Breast epithelium (tissue), 4 donors: Measurements from ENCODE around the gene EIF4EBP3. TPM values are rescaled to one million over a fixed set of nuclear protein-coding genes. Genes with fewer than 3 reads are reported as not detected.

ENCODE experiments used
- DNase-seq, 2 donors: peaks; one replicate each; pipeline ENCODE4 v3.0.0-alpha.2; 2019; ENCODE audit warnings: low spot score in 2 of 2
- H3K27ac ChIP-seq, 2 donors: fragments of 200-600 bp; sonication (generic) in 1 of 2; one replicate each; pipeline ENCODE4 v1.5.1; 2016 to 2019; ENCODE audit warnings: mild to moderate bottlenecking in 1 of 2
- H3K27me3 ChIP-seq, 2 donors: fragments of 200-600 bp; sonication (generic) in 1 of 2; one replicate each; pipeline versions ENCODE4 v1.5.1 to v1.6.0; 2017 to 2019; ENCODE audit warnings: control low read depth in 1 of 2, mild to moderate bottlenecking in 1 of 2
- H3K36me3 ChIP-seq: fragments of 200-600 bp; one replicate; pipeline ENCODE4 v1.5.1; 2019
- H3K4me1 ChIP-seq, 2 donors: fragments of 200-600 bp; sonication (generic); one replicate each; pipeline ENCODE4 v1.5.1; 2016 to 2019; ENCODE audit warnings: control low read depth in 1 of 2
- H3K4me3 ChIP-seq, 3 donors: fragments of 200-600 bp; sonication (generic); 1 replicate in 2 of 3; 2 replicates in 1 of 3; pipeline ENCODE4 v1.5.1; 2016 to 2019; ENCODE audit warnings: mild to moderate bottlenecking in 3 of 3, moderate library complexity in 2 of 3
- H3K9me3 ChIP-seq, 2 donors: fragments of 200-600 bp; sonication (generic) in 1 of 2; one replicate each; pipeline ENCODE4 v1.5.1; 2016 to 2019; ENCODE audit warnings: control low read depth in 1 of 2
- POLR2A ChIP-seq: fragments of 450-650 bp; IDR thresholded peaks from one replicate; pipeline ENCODE4 v1.6.1; 2016; ENCODE audit warnings: antibody characterized with exemption, mild to moderate bottlenecking, moderate library complexity
- POLR2AphosphoS5 ChIP-seq, 3 donors: sonication (generic); formaldehyde crosslinking; IDR thresholded peaks; one replicate each; pipeline ENCODE4 v1.6.1; 2017; ENCODE audit warnings: antibody characterized with exemption in 3 of 3
- intact Hi-C: fragments of 100-400 bp; cut with DNase I; formaldehyde crosslinking; loops from one replicate; pipeline ENCODE4 v1.15.1; 2023; ENCODE audit warnings: low total_unique reads
- total RNA-seq, 3 donors: library from RNA; depleted of rRNA; stranded (reverse); fragments of >200 nt; gene quantifications; one replicate each; pipeline ENCODE4 v1.1.0, GENCODE V29; 2016
- TF ChIP-seq, protein P1 (sequence below), 3 donors: fragments of 450-650 bp; IDR thresholded peaks; one replicate each; pipeline ENCODE4 v1.5.1; 2016 to 2017; ENCODE audit warnings: antibody characterized with exemption in 3 of 3, mild to moderate bottlenecking in 3 of 3, moderate library complexity in 3 of 3

The EIF4EBP3 gene
- total RNA-seq, 3 donors from 2014 or later, result 18.0 to 38.1 (median 24.9) TPM

DNA sequence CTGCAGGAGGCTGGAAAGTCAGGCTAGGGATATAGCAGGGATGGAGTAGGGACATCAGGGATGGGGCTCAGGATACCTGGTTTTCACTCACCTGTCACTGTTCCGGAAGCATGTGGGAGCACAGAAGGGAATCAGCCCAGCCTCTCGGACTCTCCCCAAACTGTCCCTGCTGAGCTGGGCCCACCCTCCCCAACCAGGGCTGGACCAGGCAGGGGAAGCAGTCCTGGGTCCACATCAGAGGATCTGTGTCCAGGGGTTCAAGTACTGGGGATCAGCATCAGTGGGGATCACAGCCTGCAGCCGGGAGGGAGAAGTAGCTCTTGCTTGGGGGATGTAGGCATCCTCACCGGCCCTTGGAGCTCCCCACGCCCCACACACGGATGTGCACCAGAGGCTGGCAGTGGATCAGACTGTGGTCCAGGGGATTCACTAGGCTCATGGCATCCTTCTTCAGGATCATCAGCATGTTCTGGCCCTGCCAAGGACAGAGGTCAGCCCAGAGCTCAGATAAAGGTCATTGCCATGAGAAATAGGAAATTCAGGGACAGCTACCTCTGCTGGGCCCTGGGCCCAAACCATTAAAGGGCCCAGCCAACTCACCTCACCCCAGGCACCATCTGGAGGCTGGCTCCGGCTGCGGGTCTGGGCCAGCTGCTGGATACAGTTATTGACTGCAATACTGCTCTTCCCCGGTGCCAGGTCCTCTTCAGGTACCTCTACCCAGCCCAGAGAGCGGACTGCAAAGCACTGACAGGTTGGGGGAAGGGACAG, 14.5 kb downstream of the EIF4EBP3 start:
- Histone ChIP-seq H3K36me3 (no peaks in the 10 kb centered on the region), H3K4me1 (peaks cover 9 to 22% of the 10 kb centered on the region in 2 donors), H3K9me3 (no peaks in the 10 kb centered on the region), H3K4me3 (no peak overlapping the region), H3K27ac (peak overlapping the region in 1 of 2 donors; percentile 10), H3K27me3 (no peaks in the 10 kb centered on the region)
- TF ChIP-seq POLR2A (no peak), POLR2AphosphoS5 (IDR thresholded peaks at IDR 0.05) (no peak)
- TF ChIP-seq, protein P1, sequence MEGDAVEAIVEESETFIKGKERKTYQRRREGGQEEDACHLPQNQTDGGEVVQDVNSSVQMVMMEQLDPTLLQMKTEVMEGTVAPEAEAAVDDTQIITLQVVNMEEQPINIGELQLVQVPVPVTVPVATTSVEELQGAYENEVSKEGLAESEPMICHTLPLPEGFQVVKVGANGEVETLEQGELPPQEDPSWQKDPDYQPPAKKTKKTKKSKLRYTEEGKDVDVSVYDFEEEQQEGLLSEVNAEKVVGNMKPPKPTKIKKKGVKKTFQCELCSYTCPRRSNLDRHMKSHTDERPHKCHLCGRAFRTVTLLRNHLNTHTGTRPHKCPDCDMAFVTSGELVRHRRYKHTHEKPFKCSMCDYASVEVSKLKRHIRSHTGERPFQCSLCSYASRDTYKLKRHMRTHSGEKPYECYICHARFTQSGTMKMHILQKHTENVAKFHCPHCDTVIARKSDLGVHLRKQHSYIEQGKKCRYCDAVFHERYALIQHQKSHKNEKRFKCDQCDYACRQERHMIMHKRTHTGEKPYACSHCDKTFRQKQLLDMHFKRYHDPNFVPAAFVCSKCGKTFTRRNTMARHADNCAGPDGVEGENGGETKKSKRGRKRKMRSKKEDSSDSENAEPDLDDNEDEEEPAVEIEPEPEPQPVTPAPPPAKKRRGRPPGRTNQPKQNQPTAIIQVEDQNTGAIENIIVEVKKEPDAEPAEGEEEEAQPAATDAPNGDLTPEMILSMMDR (IDR thresholded peaks at IDR 0.05), result no peak
- intact Hi-C loops, result no loop called here
- DNase-seq, result no peak

DNA sequence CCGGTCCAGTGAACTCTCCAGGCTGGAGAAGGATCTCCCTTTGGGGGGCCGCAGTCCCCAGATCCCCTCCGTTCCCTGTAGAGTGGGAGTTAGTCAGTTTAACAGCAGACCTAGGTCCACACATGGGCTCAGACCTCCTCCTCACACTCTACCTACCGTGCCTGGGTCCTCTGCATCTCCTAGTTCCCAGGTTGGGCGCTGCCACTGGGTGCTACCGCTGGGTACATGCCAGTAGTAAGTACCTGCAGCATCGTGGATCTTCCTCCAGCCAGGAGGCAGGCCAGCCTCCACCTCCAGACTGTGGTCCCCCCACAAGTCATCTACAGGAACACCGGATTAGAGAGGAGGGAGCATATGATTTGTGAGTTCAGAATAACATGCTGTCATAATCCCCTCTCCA, 16.1 kb downstream of the EIF4EBP3 start:
- intact Hi-C loops, result no loop called here
- TF ChIP-seq POLR2AphosphoS5 (IDR thresholded peaks at IDR 0.05) (no peak), POLR2A (no peak)
- TF ChIP-seq, protein P1 (IDR thresholded peaks at IDR 0.05), result no peak
- Histone ChIP-seq H3K36me3 (no peaks in the 10 kb centered on the region), H3K27me3 (no peaks in the 10 kb centered on the region), H3K4me3 (peak overlapping the region; percentile 60 to 75 (median 70)), H3K4me1 (peaks cover 12 to 22% of the 10 kb centered on the region in 2 donors), H3K27ac (peak overlapping the region; percentile 94 to 95), H3K9me3 (no peaks in the 10 kb centered on the region)
- no peak for DNase-seq

DNA sequence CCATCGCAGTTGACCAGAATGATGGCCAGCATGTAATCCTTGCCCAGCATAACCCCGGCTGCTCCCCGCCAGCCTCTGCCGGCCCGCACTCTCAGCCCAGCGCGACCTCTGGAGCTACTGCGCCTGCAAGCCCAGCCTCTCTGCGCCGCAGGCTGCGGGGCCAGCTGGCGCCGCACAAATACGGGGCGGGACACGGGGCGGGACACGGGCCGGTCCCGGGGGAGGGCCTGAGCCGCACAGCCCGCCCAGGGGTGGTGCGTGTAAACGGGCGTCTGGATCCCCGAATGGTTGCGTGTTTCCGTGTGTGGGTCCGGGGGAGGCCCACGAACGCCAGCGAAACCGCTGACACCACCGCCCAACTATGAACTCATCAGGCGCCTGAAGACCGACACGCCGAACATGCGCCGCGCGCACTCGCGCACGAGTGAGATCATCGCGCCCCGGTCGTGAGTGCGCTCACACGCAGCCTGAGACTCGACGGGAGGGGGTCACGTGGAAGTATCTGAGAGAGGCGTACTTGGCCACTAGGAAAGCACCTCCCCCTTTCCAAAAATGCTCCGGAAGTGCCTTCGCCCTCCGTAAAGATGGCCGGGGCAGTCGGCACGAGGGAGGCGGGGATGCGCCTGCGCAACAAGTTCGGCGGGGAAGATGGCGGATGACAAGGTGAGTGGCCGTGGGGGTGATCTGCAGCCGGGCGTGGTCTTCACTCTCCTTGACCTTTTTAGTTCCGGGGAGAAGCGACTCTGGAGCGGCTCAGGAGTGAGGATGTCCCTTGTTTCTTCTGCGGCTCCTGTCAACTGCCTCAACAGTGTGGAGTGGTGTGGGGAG, 16.9 kb downstream of the EIF4EBP3 start, which contains the start of the genes APBB3 and SLC35A4:
Gene APBB3 (minus strand): TSS at position 403 of the 828 bp plus-strand sequence. CDS start 353 bp downstream, at position 50.
Gene SLC35A4 (plus strand): TSS at position 633 of the 828 bp plus-strand sequence. CDS start 2,342 bp downstream, outside the sequence.
- intact Hi-C loops, result no loop called here
- Histone ChIP-seq H3K27ac (peak within 1 kb of the TSS; percentile 94 to 95), H3K4me1 (peaks cover 13 to 22% of the 10 kb centered on the region in 2 donors), H3K27me3 (no peaks in the 10 kb centered on the region), H3K36me3 (no peaks in the 10 kb centered on the region), H3K9me3 (no peaks in the 10 kb centered on the region), H3K4me3 (peak within 1 kb of the TSS; percentile 60 to 75 (median 70))
- TF ChIP-seq POLR2A (peak; percentile 67), POLR2AphosphoS5 (IDR thresholded peaks at IDR 0.05) (peak; percentile 93 to 98 (median 95))
- TF ChIP-seq, protein P1 (IDR thresholded peaks at IDR 0.05), result peak in 2 of 3 donors; percentile 12 to 30
- DNase-seq, result peak; percentile 96 to 97

DNA sequence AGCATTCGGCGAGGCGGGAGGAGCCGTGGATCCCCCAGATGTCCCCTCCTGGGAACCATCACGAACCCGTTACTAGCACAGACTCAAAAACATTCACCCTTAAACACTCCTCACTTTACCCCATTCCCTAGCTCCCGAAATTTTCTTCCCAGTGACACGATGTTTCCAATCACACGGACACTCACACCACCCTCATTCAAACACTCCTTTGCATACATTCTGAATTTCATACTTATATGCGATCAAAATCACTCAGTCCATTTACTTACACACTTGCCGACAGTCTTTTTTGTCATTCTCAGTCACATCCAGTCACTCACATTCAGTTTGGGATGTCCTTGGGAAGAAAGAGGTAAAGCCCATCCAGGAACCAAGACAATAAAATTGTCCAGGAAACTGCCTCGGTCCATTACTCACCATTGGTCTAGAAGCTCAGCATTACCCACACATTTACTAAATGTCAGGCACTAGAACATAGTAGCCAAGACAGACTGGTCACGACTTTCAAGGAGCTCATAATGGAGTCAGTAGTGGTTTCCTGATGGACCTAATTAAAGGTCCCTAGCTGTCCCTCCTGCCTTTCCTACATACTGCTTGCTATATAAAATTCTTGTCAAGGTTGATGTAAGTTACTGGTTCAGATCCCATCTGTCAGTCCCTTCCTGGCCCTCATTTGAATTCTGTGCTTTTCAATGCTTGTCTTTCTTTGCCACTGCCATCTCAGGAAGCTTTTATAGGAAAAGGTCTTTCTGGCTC, 17.7 kb downstream of the EIF4EBP3 start:
- H3K27me3 ChIP-seq, result no peaks in the 10 kb centered on the region
- no peak for TF ChIP-seq POLR2AphosphoS5 (IDR thresholded peaks at IDR 0.05)
- TF ChIP-seq, protein P1 (IDR thresholded peaks at IDR 0.05), result no peak
- TF ChIP-seq POLR2A, result no peak
- H3K4me3 ChIP-seq, result peak overlapping the region; percentile 60 to 75 (median 70)
- peak overlapping the region; percentile 94 to 95 for H3K27ac ChIP-seq
- no peaks in the 10 kb centered on the region for H3K36me3 ChIP-seq
- peaks cover 13 to 22% of the 10 kb centered on the region in 2 donors for H3K4me1 ChIP-seq
- H3K9me3 ChIP-seq, result no peaks in the 10 kb centered on the region
- intact Hi-C loops, result no loop called here
- no peak for DNase-seq
